H1 (cell line): ENCODE results near the gene BIRC7. TPM values are rescaled to one million over a fixed set of nuclear protein-coding genes. Genes with fewer than 3 reads are reported as not detected.
A peak's percentile ranks its signal among the peaks of the same experiment; 100 is the strongest.

Experiments
- CTCF ChIA-PET: fragments of 300-600 bp; sonication (Branson Sonifier 250); formaldehyde crosslinking; loops from one replicate; lab custom pipeline; 2021; ENCODE audit not compliant: partially characterized antibody; lab: Charles Lee
- POLR2A ChIA-PET: fragments of 300-600 bp; sonication (Branson Sonifier 250); formaldehyde crosslinking; loops from one replicate; lab custom pipeline; 2021; ENCODE audit warnings: inconsistent platforms; ENCODE audit not compliant: partially characterized antibody; lab: Charles Lee
- DNase-seq, 2 experiments: peaks; one replicate each; pipeline versions ENCODE4 v3.0.0 to v3.0.0-alpha.2; 2010 to 2022; ENCODE audit warnings: low spot score in 2 of 2, low read depth in 1 of 2, mixed read lengths in 1 of 2
- FAIRE-seq: peaks from 2 replicates; lab custom pipeline; 2011; peaks lifted over from hg19 to GRCh38; lab: Jason Lieb, UNC
- H2AFZ ChIP-seq: 2 replicates; pipeline ENCODE4 v1.8.1; 2012; ENCODE audit warnings: low read length, inconsistent platforms
- H2AK5ac ChIP-seq: 2 replicates; pipeline ENCODE4 v1.6.1; 2013; ENCODE audit warnings: low read depth, low read length
- H2BK120ac ChIP-seq: replicated peaks from 2 replicates; pipeline ENCODE3; 2013; ENCODE audit warnings: low read depth, low read length, inconsistent platforms
- H2BK12ac ChIP-seq: 2 replicates; pipeline ENCODE4 v1.6.1; 2013; ENCODE audit warnings: low read depth, low read length
- H2BK15ac ChIP-seq: 2 replicates; pipeline ENCODE4 v1.6.1; 2013; ENCODE audit warnings: low read length
- H2BK20ac ChIP-seq: 2 replicates; pipeline ENCODE4 v1.6.1; 2013; ENCODE audit warnings: low read length
- H2BK5ac ChIP-seq: 2 replicates; pipeline ENCODE4 v1.6.1; 2013; ENCODE audit warnings: low read depth, low read length
- H3K14ac ChIP-seq: 2 replicates; pipeline ENCODE4 v1.6.1; 2013; ENCODE audit warnings: inconsistent platforms; ENCODE audit not compliant: insufficient read length
- H3K18ac ChIP-seq: 2 replicates; pipeline ENCODE4 v1.6.1; 2013; ENCODE audit warnings: low read length; ENCODE audit errors: extremely low read depth
- H3K23ac ChIP-seq: 2 replicates; pipeline ENCODE4 v1.6.1; 2013; ENCODE audit warnings: inconsistent platforms; ENCODE audit not compliant: insufficient read length
- H3K23me2 ChIP-seq: 2 replicates; pipeline ENCODE4 v1.6.1; 2013; ENCODE audit warnings: low read depth, low read length
- H3K27ac ChIP-seq: 2 replicates; pipeline ENCODE4 v1.6.1; 2011; ENCODE audit warnings: low read depth, low read length, inconsistent platforms
- H3K27me3 ChIP-seq, 4 experiments: replicated peaks in 1 of 4; 1 replicate in 1 of 4; 2 replicates in 3 of 4; pipeline versions ENCODE4 v1.6.1 to v1.8.1; 2011 to 2013; ENCODE audit warnings: low read length in 3 of 4, mild to moderate bottlenecking in 3 of 4, inconsistent platforms in 2 of 4, mixed read lengths in 2 of 4, moderate library complexity in 1 of 4; ENCODE audit not compliant: control insufficient read depth in 3 of 4, insufficient read depth in 3 of 4; ENCODE audit errors: extremely low read depth in 1 of 4
- H3K36me3 ChIP-seq, 4 experiments: 2 replicates each; pipeline versions ENCODE4 v1.6.1 to v1.8.1; 2011 to 2013; ENCODE audit warnings: mild to moderate bottlenecking in 4 of 4, low read length in 3 of 4, moderate library complexity in 2 of 4, control low read depth in 1 of 4, inconsistent platforms in 1 of 4; ENCODE audit not compliant: insufficient read depth in 4 of 4, control insufficient read depth in 2 of 4
- H3K4ac ChIP-seq: replicated peaks from 2 replicates; pipeline ENCODE3; 2013; ENCODE audit warnings: low read length, low read depth, mixed read lengths, inconsistent platforms; ENCODE audit not compliant: insufficient read length
- H3K4me1 ChIP-seq, 4 experiments: replicated peaks in 1 of 4; 1 replicate in 1 of 4; 2 replicates in 3 of 4; pipeline versions ENCODE4 v1.6.1 to v1.8.1; 2011 to 2013; ENCODE audit warnings: low read length in 3 of 4, inconsistent platforms in 2 of 4, mixed read lengths in 1 of 4; ENCODE audit not compliant: insufficient read depth in 4 of 4, control insufficient read depth in 3 of 4
- H3K4me2 ChIP-seq, 2 experiments: 2 replicates each; pipeline versions ENCODE4 v1.6.1 to v1.8.1; 2011 to 2013; ENCODE audit warnings: low read depth in 2 of 2, low read length in 2 of 2, control low read depth in 1 of 2, inconsistent platforms in 1 of 2, mild to moderate bottlenecking in 1 of 2; ENCODE audit not compliant: insufficient read depth in 1 of 2
- H3K4me3 ChIP-seq, 4 experiments: fragments of 200-600, 300-600 bp in 1 of 4; sonication (generic), shearing (Covaris generic), sonication (Bioruptor Twin) in 1 of 4; 2 replicates each; pipeline versions ENCODE4 v1.5.1 to v1.8.1; 2011 to 2016; ENCODE audit warnings: low read length in 4 of 4, low read depth in 3 of 4, control low read depth in 2 of 4, inconsistent platforms in 2 of 4, mild to moderate bottlenecking in 2 of 4, mixed read lengths in 1 of 4, moderate library complexity in 1 of 4; ENCODE audit not compliant: insufficient read depth in 2 of 4; ENCODE audit errors: extremely low read depth in 1 of 4
- H3K56ac ChIP-seq: replicated peaks from 2 replicates; pipeline ENCODE3; 2013; ENCODE audit warnings: low read depth, mild to moderate bottlenecking, mixed read lengths, low read length, inconsistent platforms; ENCODE audit not compliant: insufficient read length
- H3K79me1 ChIP-seq: 2 replicates; pipeline ENCODE4 v1.6.1; 2013; ENCODE audit warnings: low read depth, low read length, control low read depth
- H3K79me2 ChIP-seq, 2 experiments: 2 replicates each; pipeline versions ENCODE4 v1.6.1 to v1.8.1; 2012 to 2013; ENCODE audit warnings: low read length in 2 of 2, mild to moderate bottlenecking in 2 of 2, inconsistent platforms in 1 of 2; ENCODE audit not compliant: insufficient read depth in 2 of 2, control insufficient read depth in 1 of 2
- H3K9ac ChIP-seq, 4 experiments: replicated peaks in 1 of 4; 1 replicate in 1 of 4; 2 replicates in 3 of 4; pipeline versions ENCODE4 v1.6.1 to v1.8.1; 2011 to 2013; ENCODE audit warnings: low read depth in 3 of 4, low read length in 3 of 4, control low read depth in 2 of 4, mild to moderate bottlenecking in 2 of 4, moderate library complexity in 2 of 4, inconsistent platforms in 1 of 4; ENCODE audit errors: extremely low read depth in 1 of 4
- H3K9me3 ChIP-seq, 2 experiments: 2 replicates each; pipeline versions ENCODE4 v1.6.1 to v1.8.1; 2012 to 2013; ENCODE audit warnings: mild to moderate bottlenecking in 2 of 2, moderate library complexity in 2 of 2, control low read depth in 1 of 2, inconsistent platforms in 1 of 2, low read depth in 1 of 2, low read length in 1 of 2, mixed read lengths in 1 of 2; ENCODE audit not compliant: insufficient read depth in 2 of 2
- H4K20me1 ChIP-seq, 2 experiments: replicated peaks in 1 of 2; 2 replicates each; pipeline versions ENCODE3 to v1.8.1; 2011 to 2013; ENCODE audit warnings: inconsistent platforms in 2 of 2, low read length in 2 of 2, mild to moderate bottlenecking in 1 of 2; ENCODE audit not compliant: insufficient read depth in 2 of 2, control insufficient read depth in 1 of 2
- H4K5ac ChIP-seq: 2 replicates; pipeline ENCODE4 v1.6.1; 2013; ENCODE audit warnings: low read length, low read depth, mixed read lengths, inconsistent platforms; ENCODE audit not compliant: insufficient read length
- H4K8ac ChIP-seq: 2 replicates; pipeline ENCODE4 v1.8.0; 2013; ENCODE audit warnings: mild to moderate bottlenecking, moderate library complexity, low read length, inconsistent platforms; ENCODE audit not compliant: insufficient read depth; ENCODE audit errors: extremely low read depth
- H4K91ac ChIP-seq: replicated peaks from 2 replicates; pipeline ENCODE3; 2013; ENCODE audit warnings: low read length, mixed read lengths, inconsistent platforms; ENCODE audit not compliant: insufficient read length
- BCL11A ChIP-seq, 2 experiments: IDR thresholded peaks; one replicate each; pipeline ENCODE4 v1.6.1; 2011; ENCODE audit warnings: low read depth in 2 of 2, low read length in 2 of 2, mild to moderate bottlenecking in 2 of 2
- EZH2 ChIP-seq: fragments of 200-600 bp; sonication (generic); IDR thresholded peaks from 2 replicates; pipeline ENCODE4 v1.7.1; 2012; ENCODE audit warnings: low read depth, mild to moderate bottlenecking, moderate library complexity, low read length, inconsistent platforms; ENCODE audit not compliant: severe bottlenecking
- HDAC2 ChIP-seq, 2 experiments: fragments of 300-600 bp in 1 of 2; sonication (generic) in 1 of 2; IDR thresholded peaks; 2 replicates each; pipeline ENCODE4 v1.6.1; 2011 to 2012; ENCODE audit warnings: low read depth in 2 of 2, low read length in 2 of 2, mild to moderate bottlenecking in 2 of 2, moderate library complexity in 2 of 2, borderline replicate concordance in 1 of 2, inconsistent platforms in 1 of 2
- HDAC6 ChIP-seq: IDR thresholded peaks from one replicate; pipeline ENCODE4 v1.7.1; 2012; ENCODE audit warnings: low read depth, mild to moderate bottlenecking, inconsistent platforms, low read length, moderate library complexity
- JUND ChIP-seq: IDR thresholded peaks from 2 replicates; pipeline ENCODE4 v1.6.1; 2011; ENCODE audit warnings: mild to moderate bottlenecking, improper control_type of control experiment, low read length
- RFX5 ChIP-seq: IDR thresholded peaks from 2 replicates; pipeline ENCODE4 v1.6.1; 2011; ENCODE audit warnings: low read depth, low read length, improper control_type of control experiment, borderline replicate concordance
- SP2 ChIP-seq: IDR thresholded peaks from 2 replicates; pipeline ENCODE4 v1.6.1; 2012; ENCODE audit warnings: mild to moderate bottlenecking, low read length, inconsistent platforms
- SP4 ChIP-seq: IDR thresholded peaks from 2 replicates; pipeline ENCODE4 v1.6.1; 2012; ENCODE audit warnings: low read length, inconsistent platforms
- TAF1 ChIP-seq: IDR thresholded peaks from 2 replicates; pipeline ENCODE4 v1.6.1; 2011; ENCODE audit warnings: mild to moderate bottlenecking, low read depth, low read length
- WGBS, 2 experiments: shearing (Covaris generic) in 1 of 2; methylation state at CpG; one replicate each; pipeline versions ENCODE4 v1.1.6 to v1.1.7; 2013 to 2015; ENCODE audit warnings: low lambda C conversion rate in 2 of 2, mixed read lengths in 2 of 2, inconsistent platforms in 1 of 2, low coverage in 1 of 2, missing lambda C conversion rate in 1 of 2; ENCODE audit not compliant: insufficient replicate concordance in 2 of 2, insufficient coverage in 1 of 2, insufficient read length in 1 of 2; ENCODE audit errors: extremely low coverage in 1 of 2, missing lambda C conversion rate in 1 of 2; 5-methylcytosine and 5-hydroxymethylcytosine counted together
- polyA plus RNA-seq, 7 experiments: library from polyadenylated mRNA; depleted of rRNA in 3 of 7; stranded (reverse) in 5 of 7; unstranded in 2 of 7; fragments of >200 nt in 5 of 7; fragments of 200-250 nt in 2 of 7; gene quantifications; 1 replicate in 5 of 7; 2 replicates in 1 of 7; 4 replicates in 1 of 7; pipeline versions ENCODE4 v1.2.1 to v1.2.3, GENCODE V29; 2011 to 2013; ENCODE audit warnings: missing spikeins in 2 of 7, mixed read lengths in 2 of 7
- total RNA-seq: library from RNA; stranded (reverse); fragmentation: NEBNext Ultra II Directional; extraction: Animal tissue kit (Norgen Biotek cat#: 25700); gene quantifications from 2 replicates; pipeline ENCODE4 v1.2.1, GENCODE V29; 2021
- TF ChIP-seq, protein P1 (sequence below): IDR thresholded peaks from 2 replicates; pipeline ENCODE4 v1.6.1; 2011; ENCODE audit warnings: low read depth, mild to moderate bottlenecking, low read length; ENCODE audit not compliant: insufficient read depth

BIRC7 gene
- total and polyA plus RNA-seq, 2 of the 8 experiments (the other 6 are each of a cell fraction or from before 2014, with no cell fraction given), result 0.11 to 0.41 TPM

DNA sequence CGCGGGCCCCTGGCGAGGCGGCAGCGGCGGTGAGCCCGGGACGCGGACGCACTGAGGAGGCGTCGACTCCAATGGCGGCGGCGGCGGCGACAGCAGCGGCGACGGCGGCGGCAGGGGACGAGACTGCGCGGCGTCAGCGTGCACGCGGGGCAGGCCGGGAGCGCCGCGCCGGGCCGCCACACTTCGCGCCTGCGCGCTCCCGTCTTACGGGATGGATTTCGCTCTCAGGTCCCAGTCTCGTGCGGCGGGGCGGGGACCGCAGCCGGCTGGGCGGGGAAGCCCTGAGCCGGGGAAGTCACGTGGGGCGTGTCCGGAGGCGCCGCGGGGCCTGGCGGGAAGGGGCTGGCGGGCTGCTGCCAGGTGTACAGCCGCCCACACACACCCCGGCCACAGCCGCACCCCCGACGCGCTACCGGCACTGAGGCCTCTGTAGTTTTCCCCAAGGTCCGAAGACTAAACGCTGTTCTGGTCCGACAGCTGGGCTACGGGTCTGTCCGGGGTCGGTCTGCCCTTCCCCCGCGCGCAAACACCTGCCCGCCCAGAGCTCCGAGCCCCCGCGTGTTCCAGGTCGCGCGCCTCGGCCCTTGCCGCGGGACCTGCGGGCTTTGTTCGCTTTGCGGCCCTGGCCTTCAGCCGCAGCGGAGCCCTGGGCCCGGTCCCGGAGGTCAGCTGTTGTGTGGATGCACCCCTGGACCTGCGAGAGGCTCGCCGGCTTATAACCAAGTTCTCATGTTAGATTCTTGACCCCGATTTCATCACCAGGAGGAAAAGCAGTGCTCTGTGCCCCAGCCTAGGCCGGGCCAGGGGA is 19.5 kb upstream of the BIRC7 start, which contains the start of gene YTHDF1:
Gene YTHDF1 (minus strand): TSS at position 91 of the 808 bp plus-strand sequence. CDS start 239 bp downstream, outside the sequence.
- ChIA-PET POLR2A (interaction anchor here (1.0 to 2.4 kb wide), 3 partner anchors 23 to 33 kb away, joined by 3 to 12 read pairs (median 6); no protein-coding TSS in a partner anchor), CTCF (interaction anchor here (0.9 to 3.8 kb wide), 10 partner anchors 8 to 183 kb away, joined by 3 to 46 read pairs (median 6); no protein-coding TSS in a partner anchor)
- H4K8ac ChIP-seq, result peak within 1 kb of the TSS; percentile 43
- no peak within 1 kb of the TSS; the same call in 1 of the 2 replicates for H2AK5ac ChIP-seq
- peaks cover 17 to 18% of the 10 kb centered on the region in 2 experiments for H4K20me1 ChIP-seq
- WGBS, 2 experiments, result 2% methylated on average over 41 of the region's 96 CpGs; no CpG with 5 or more reads in 1 of the 2 experiments
- peak within 1 kb of the TSS; percentile 80 for H3K4ac ChIP-seq
- H3K18ac ChIP-seq, result peak within 1 kb of the TSS; percentile 64
- H3K14ac ChIP-seq, result no peak within 1 kb of the TSS
- DNase-seq (peak; percentile 70 to 96), FAIRE-seq (no peak)
- peak within 1 kb of the TSS; percentile 89 for H3K56ac ChIP-seq
- no peak within 1 kb of the TSS; the same call in 1 of the 2 replicates for H2BK15ac ChIP-seq
- H2BK12ac ChIP-seq, result no peak within 1 kb of the TSS
- peaks cover 7% of the 10 kb centered on the region; the same call in 1 of the 2 replicates for H3K23me2 ChIP-seq
- H3K36me3 ChIP-seq, result peaks cover 14 to 24% (median 23%) of the 10 kb centered on the region in 4 experiments; a peak in 7 of 8 replicates
- H3K79me1 ChIP-seq, result peaks cover 4% of the 10 kb centered on the region; the same call in 1 of the 2 replicates
- H3K9ac ChIP-seq, result peak within 1 kb of the TSS; percentile 64 to 97 (median 74)
- peak within 1 kb of the TSS; percentile 65 to 93 for H3K4me2 ChIP-seq
- peak within 1 kb of the TSS; percentile 44 for H2BK5ac ChIP-seq
- no peak within 1 kb of the TSS for H2AFZ ChIP-seq
- peak within 1 kb of the TSS; percentile 69 to 92 (median 81) for H3K4me3 ChIP-seq
- no peak within 1 kb of the TSS for H4K5ac ChIP-seq
- H3K79me2 ChIP-seq, result peaks cover 18 to 42% of the 10 kb centered on the region in 2 experiments
- peak within 1 kb of the TSS; percentile 49; the same call in 1 of the 2 replicates for H3K27ac ChIP-seq
- H2BK20ac ChIP-seq, result no peak within 1 kb of the TSS
- H2BK120ac ChIP-seq, result no peak within 1 kb of the TSS
- no peaks in the 10 kb centered on the region for H3K9me3 ChIP-seq
- peaks cover 0 to 3% (median 0%) of the 10 kb centered on the region in 4 experiments; a peak in 1 of 7 replicates for H3K27me3 ChIP-seq
- peak within 1 kb of the TSS; percentile 88 for H4K91ac ChIP-seq
- H3K23ac ChIP-seq, result no peak within 1 kb of the TSS
- H3K4me1 ChIP-seq, result peaks cover 0 to 11% (median 2%) of the 10 kb centered on the region in 4 experiments; a peak in 4 of 7 replicates
- TF ChIP-seq RFX5, result no peak
- TF ChIP-seq, protein P1, sequence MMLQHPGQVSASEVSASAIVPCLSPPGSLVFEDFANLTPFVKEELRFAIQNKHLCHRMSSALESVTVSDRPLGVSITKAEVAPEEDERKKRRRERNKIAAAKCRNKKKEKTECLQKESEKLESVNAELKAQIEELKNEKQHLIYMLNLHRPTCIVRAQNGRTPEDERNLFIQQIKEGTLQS, result peak; percentile 79
- peak in 1 of 2 experiments; percentile 33; a peak in 1 of 4 replicates for TF ChIP-seq HDAC2 (IDR thresholded peaks at IDR 0.05; ENCODE audit: borderline replicate concordance in 1 of 2, low read depth in 2 of 2, low read length in 2 of 2)
- TF ChIP-seq SP2, result no peak
- peak; percentile 16 for TF ChIP-seq EZH2
- no peak for TF ChIP-seq SP4
- no peak for TF ChIP-seq BCL11A (IDR thresholded peaks at IDR 0.05; ENCODE audit: low read depth in 2 of 2, low read length in 2 of 2)
- TF ChIP-seq HDAC6, result no peak
- TF ChIP-seq JUND, result no peak
- peak; percentile 36 for TF ChIP-seq TAF1
